SW 1271 (cell line): ENCODE measurements around the gene AATK.
A peak's percentile ranks its signal among the peaks of the same experiment; 100 is the strongest.

Experiments used
- DNase-seq, 2 experiments: peaks; one replicate each; lab custom pipeline; 2025; lab: John Stamatoyannopoulos, UW

AATK gene

DNA sequence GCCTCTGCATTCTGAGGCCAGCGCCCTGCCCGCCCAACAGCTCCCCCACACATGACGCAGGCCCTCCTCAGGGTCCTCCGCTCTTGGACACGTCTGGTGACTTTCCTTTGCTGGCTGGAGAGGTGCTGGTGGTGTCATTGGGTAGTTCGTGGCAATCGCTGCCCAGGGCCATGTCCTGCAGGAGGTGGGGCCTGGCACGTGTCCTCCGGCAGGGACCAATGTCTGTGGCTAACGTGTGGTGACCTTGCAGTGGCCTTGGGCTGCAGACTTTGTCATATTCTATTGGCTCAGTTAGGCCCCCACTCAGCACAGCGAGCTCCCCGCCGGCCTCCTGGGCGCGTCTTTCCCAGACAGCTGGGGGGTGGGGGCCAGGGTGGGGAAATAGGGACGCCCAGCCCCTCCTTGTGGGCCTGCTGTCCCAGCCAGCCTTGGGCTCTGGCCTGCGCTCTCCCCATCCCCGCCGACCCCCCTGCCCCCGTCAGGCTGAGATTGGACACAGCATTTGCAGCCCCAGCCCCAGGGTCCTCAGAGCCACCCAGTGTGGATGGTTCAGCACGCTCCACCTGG is 52.8 kb downstream of the AATK start:
- no peak for DNase-seq

DNA sequence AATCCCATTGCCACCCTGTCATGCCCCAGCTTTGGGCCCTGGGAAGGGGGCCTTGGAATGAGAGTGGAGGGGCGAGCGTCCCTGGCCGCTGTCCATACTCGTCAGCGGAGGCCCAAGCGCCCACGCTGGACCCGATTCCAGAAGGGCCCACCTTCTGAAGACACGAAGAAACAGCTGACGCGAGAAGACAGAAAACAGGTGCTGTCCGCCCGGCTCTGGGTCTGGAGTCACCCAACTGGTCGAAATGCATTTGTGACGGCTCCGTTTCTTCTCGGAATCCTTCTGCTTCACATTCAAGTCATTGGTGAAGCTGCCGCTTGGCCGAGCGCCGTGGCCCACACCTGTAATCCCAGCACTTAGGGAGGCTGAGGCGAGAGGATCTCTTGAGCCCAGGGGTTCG is 53.6 kb downstream of the AATK start:
- DNase-seq: no peak

DNA sequence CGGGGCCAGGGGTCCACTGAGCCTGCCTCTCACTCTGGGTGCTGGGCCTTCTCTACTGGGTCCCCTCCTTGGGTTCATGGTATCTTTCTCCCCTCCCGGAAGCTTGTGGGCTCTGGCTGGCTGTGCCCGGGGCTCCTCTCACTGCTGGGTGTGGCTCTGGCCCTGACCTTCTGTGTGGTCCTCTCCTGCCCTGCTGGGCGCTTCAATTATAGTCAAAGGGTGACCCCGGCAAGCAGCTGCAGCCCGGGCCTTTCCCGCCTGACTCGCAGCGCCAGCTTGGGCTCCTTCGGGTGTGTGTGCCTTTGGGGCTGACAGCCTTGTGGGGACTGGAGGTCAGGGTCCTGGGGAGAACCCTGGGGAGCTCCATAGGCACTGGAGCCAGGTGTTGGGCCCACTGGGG is 55.0 kb downstream of the AATK start:
- DNase-seq: no peak

DNA sequence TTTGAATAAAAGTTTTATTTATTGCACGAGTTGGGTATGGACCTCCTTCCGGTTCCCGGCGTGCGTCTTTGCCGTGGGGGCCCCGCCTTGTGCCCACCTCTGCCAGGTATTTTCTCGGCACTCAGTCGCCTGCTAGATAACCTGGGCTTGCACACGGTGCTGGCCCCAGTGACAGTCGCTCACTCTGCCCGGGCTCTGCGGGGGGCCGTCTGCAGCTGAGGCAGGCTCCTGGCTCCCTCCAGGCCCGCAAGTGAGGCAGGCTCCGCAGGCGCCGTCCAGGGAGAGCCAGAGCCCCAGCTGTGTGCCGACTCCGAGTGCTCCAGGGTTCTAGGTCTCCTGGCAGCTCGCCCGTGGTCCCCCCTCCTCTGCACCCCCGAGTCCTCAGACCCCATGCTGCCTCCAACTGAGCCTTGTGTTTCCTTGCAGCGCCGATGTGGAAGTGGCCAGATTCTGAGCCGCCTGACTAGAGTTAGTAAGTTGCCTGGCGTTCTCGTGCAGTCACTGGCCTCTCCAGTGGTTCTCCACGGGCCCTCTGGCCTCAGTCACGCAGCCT is 55.5 kb downstream of the AATK start:
- no peak for DNase-seq

DNA sequence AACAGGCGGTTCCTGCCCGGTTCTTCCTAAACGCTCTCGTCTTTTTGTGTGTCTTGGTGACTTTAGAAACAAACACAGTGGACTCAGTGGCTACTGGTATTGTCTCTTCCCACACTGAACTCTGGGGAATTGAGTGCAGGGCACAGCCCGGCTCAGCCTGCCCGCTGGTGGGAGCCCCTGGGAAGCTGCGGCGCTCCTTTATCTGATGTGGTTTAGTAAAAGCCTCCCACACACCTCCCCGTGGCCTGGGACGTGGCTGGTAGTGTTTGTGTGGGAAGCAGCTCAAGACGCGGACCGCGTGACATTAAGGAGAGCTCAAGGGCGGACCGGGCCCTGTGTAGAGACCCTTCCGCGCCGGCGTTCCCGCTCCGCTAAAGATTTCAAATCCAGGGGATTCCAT is 56.1 kb downstream of the AATK start:
- DNase-seq: no peak

DNA sequence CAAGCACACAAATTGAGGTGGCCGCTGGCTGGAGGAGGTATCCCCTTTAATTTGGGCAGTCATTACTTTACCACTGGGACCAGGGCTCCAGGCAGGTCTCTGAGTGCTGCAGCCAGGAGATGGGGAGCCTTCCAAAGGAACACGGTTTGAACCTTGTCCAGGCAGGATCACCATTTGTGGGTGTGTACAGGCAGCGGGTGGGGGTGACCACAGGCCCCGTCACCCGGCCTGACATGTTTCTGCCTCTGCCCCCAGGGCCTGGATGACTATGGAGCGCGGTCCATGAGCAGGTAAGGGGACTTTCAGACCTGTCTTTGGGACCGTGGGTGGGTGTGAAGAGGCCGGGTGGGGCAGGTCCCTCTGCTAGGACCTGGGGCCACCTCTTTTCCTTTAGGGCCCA is 57.8 kb downstream of the AATK start:
- no peak for DNase-seq

DNA sequence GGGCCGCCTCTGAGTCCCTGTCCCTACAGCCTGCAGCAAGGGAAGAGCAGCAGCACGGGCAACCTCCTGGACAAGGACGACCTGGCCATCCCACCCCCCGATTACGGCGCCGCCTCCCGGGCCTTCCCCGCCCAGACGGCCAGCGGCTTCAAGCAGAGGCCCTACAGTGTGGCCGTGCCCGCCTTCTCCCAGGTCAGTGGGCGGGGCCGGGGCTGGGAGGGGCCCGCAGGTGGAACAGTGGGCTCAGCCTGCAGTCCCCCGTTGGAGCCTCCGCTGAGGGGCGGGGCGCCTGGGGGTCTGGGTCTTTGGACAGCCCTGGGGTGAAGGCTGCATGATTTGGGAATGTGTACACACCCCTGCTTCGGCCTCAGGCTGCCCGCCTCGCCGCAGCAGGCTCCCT is 59.3 kb downstream of the AATK start:
- DNase-seq: no peak

DNA sequence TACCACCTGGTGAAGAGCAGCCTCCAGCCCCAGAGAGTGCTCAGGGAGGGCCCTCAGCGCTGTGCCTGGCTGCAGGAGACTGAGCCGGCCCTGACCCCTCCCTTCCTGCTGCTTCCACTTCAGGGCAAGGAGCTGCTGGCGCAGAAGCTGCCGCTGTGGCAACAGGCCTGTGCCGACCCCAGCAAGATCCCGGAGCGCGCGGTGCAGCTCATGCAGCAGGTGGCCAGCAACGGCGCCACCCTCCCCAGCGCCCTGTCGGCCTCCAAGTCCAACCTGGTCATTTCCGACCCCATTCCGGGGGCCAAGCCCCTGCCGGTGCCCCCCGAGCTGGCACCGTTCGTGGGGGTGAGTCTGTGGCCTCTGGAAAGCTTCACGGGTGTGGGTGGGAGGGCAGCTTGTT is 62.6 kb downstream of the AATK start:
- no peak for DNase-seq

DNA sequence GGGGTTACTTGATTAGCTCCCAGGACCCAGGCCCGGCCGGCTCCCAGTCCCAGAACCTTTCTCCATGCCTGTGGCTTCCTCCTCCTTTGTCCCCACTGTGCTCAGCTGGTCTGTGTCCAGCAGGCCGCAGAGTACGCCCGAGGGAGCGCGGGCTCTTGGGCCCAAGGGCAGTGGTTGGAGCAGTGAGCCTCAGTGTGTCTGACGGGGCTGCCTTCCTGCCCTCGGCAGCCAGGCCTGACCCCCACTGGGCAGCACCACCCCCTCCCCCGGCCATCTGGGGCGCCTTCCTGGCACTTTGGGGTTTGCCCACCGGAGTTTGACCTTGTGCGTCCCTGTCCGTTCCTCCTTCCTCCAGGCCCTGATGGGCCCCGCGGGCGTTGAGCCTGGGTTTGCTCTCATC is 63.2 kb downstream of the AATK start:
- DNase-seq: no peak

DNA sequence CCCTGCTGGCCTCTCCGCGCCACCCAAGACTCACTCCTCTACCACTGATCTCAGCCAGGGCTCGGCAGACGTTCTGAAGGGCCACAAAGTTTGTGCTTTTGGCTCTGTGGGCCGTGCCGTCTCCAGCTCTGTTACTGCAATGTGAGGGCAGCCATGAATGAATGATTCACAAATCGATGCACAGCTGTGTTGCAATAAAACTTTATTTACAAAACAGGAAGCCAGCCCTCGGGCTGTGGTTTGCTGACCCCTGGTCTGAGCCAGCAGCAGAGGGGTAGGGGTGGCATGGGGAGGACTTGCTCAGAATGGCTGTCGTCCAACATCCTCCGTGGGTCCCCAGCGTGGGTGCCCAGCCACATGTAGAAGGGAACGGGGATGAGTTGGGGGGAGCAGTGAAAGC is 63.7 kb downstream of the AATK start:
- DNase-seq: no peak

DNA sequence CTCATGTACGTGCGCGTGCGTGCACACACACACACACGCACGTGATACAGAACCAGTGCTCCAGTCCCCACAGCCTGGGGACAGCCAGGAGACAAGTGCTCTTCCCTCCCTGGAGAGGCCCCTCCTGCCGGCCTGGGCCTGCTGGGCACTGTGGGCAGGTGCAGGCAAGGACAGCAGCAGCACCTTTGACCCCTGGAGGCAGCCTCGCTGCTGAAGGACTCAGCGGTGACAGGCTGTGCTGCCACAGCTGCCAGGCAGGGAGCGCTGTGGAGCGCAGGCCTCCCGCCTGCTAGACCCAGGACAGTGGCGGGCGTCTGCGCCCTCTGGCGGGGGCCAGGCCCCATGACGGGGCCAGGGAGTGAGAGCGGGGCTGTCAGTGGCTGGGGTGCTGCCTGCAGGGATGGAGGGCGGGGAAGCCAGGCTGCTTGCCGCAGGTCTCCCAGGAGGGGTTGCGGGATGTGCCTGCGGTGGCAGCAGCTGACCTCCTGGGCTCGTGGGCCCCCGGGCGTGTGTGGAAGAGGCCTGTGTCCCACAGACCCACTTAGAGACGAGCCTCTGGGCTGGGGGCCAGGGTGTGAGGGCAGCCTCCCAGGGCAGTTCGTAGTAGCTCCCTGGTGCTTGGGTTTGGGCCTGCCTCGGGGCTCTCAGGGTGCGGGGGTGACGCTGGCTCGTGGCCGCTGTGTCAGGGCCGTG is 64.3 kb downstream of the AATK start:
- peak in 1 of 2 experiments; percentile 21 for DNase-seq

DNA sequence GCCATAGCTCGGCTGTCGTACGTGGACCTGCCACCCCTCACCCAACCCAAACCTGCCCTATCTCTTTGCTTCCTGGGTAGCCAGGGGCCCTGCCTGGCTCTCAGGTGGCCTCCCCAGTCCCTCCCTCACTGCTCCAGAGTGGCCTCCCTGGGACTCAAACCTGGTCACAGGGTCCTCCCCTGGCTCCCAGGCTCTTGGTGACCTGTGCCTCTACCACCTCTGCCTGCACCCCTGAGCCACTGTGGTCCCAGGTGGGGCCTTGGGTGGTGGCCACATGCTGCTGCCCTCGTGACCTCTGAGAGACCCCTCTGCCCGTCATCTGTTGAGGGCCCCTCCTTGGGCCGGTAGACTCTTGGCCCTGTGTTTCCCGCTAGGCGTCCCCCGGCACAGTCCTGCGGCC is 65.4 kb downstream of the AATK start:
- no peak for DNase-seq

DNA sequence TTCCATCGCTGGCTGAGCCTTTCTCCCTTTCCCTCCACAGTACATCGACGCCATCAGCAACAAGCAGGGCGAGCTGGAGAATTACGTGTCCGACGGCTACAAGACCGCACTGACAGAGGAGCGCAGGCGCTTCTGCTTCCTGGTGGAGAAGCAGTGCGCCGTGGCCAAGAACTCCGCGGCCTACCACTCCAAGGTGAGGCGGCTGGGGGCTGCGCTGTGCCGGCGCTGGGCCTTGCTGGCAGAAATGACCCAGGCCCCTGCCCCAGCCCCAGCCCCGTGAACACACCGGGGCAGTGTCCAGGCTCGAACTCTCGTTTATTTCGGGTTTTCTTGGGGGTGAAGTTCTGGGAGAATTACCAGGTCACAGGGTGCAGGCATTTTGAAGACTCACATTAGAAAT is 66.1 kb downstream of the AATK start:
- DNase-seq: no peak

DNA sequence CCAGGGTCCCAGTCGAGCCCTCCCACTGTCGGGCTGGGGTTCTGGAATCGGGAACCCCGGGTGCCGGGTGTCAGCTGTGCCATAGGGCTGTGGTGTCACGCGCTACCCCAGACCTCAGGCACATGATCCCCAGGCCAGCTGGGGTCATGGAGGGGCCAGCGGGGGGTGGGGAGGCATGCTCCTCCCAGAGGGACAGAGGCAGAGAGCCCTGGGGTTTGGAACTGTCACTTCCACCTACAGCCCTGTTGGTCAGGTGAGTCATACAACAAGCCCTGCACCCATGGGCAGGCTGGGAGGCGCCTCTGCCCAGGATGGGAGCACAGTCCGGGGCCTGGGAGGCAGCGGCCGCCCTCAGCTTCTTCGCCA is 68.1 kb downstream of the AATK start:
- DNase-seq: no peak

DNA sequence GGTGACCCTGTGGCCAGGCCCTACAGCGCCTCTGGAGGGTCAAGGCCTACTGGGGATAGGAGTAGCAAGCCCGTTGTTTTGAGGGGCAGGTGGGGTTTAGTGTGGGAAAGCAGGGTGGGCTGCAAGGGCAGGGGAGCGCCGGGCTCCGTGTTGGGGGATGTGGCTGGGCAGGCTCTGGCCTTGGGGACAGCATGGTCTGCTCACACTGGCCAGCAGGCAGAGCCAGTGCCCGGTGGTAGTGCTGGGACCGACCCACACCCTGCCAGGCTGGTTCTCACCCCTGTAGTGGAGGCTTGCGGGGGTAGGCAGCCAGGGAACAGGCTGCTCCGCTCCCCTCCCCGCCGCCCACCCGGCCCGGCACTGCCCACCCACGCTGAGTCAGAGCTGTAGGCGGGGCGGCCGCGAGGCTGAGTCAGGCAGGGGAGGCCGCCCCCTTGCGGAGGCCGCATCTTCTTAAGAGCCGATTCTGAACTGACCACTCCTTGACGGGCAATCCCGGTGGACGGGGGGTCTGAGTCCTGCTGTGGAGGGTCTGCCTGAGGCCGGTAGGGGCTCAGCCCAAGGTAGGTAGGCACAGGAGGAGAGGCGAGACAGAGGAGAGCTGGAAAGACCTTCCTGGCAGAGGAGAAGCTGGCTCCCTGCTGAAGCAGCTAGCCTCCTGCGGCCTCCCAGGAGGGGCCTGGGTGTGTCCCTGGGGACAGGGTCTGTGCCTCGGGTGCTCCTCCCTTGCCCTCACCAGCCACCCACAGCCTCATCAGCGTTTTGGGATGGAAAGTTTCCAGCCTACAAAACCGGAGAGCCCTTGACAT is 68.7 kb downstream of the AATK start:
- peak in 1 of 2 experiments; percentile 57 for DNase-seq

DNA sequence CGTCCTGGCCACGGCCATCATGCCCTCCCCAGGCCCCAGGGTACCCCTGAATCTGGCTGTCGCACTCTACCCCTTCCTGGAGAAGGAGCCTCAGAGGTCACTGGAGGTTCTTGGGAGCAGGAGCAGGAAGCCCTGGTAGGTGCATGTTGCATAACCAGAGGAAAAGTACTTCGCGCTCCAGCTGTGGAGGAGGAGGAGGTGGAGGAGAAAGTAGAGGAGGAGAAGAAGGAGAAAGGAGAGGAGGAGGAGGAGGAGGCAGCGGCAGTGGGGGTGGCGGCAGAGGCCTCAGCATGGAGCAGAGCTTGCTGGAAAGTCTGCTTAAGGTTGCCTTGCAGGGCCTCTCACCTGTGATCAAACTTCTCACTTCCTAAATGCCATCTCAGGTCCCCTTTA is 69.3 kb downstream of the AATK start:
- no peak for DNase-seq

DNA sequence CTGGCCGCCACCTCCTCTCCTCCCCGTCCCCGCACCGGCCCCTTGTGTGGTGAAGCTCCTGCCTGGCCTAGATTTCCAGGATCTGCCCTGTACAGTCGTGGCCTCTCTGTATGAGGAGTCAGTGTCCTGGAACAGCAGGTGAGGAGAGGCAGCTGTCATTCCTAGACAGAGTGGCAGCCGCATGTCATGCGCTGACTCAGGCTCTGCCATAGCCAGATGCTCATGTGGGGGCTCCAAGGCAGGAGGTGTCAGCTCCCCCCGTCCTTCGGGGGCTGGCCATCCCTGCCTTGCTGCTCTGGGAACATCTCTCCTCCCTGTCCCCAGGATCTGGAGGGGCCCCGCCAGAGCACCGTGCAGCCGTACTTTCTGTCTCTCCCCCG is 70.6 kb downstream of the AATK start:
- DNase-seq: no peak

DNA sequence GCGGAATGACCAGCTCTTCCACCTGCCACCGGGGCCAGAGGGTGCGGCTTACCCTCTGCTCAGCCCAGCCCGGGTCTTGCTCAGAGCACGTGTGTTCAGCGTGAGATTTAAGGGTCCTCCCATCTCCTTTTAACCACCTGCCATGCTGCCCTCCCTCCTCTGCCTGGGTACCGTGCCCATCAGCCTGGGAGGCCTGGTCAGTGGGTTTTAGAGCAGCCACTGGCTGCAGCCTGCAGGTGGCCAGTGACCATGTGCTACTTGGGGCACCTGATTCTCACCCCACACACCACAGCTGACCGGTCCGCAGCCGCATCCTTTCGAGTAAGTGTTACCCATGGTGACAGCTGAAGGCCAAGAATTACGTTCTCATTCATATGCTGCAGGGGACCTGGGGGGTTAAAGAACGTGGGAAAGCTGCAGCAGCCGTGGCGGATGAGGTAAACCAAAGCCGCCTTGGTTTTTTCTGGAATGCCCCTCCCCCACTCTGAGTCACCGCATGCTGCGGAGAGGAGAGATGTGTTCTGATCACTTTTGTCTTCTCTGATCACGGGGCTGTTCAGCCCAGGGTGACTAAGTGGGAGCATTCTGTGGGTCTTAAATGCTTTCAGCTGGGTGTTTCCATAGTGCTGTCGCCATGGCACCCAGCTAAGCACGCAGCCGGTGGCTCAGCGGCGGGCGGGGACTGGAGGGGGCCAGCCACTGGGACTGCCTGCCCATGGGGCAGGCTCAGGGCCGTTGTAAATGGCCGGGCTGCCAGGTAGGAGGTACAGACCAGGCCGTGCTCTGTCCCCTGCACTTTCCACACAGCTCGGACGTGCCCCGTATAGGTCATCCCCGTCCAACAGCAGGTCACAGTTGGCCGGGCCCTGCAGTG is 71.3 kb downstream of the AATK start:
- peak in 1 of 2 experiments; percentile 45 for DNase-seq

DNA sequence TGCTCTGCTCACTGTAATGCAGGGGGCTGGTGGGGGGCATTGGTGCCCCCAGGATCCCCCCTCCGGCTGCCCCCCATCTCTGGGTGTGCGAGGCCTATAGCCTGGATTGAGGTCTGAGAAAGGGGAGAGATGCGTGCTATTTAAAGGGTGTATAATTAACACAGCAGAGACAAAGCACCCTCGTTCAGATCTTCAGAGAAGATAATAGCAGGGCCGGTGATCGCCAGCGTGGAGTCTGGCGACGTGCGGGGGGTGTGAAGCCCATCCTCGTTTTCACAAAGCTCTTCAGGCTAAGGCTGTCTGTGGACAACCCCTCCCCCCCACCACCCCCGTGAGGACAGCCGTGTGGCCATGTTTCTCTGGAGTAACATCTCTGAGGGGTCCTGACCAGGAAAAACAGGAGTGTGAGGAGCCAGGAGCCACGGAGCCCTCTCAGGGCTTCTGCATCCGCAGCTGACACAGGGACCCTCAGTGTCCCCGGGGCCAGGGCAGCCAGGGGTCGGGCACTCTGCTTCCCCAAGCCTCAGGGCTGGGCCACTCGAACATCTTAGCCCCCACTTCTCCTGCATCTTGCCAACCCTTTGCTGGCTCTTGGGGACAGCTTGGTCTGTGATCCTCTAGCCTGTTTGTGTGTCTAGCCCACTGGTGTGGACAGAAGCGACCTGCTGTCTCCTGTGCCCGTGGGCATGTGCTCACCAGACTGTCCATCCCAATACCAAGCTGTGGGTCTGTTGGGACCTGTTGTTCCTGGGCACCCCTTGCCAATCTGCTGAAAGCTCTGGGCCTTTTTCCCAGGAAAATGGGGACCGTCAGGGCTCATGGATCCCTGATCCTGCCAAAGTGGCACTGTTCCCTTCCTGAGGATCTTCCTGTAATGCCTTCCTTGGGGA is 72.2 kb downstream of the AATK start:
- DNase-seq: no peak

DNA sequence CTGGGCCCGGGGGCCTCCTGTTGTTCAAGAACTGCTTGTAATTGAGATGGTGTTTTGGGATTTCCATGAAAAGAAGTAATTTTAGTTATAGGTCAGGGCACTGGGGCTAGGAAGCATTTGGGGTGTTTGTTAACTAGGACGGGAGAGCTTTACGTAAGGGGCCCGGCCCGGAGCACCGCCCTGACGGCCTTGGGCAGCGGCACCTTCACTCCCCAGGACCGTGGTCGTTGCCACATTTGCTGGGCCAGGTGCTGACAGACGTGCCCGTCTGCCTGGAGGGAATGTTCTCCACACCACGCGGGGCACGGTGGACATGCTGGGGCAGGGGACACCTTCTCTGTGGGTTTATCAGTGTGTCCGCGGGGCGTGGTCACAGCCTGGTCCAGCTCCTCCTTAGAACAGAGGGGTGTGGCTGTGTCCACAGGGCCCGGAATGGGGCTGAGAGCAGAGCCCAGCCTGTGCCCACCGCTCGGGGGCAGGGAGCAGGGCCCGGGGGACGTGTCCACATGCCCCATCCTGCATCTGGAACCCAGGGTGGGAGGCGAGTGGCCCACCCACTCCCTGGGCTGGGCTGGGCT is 73.4 kb downstream of the AATK start:
- DNase-seq: no peak
